SU-DHL-6 (cell line): ENCODE results near the gene BCAS1.

Experiments used
- H2AFZ ChIP-seq: fragments of 200-600 bp; sonication (generic); 2 replicates; pipeline ENCODE4 v1.6.1; 2014; ENCODE audit warnings: low read depth, mild to moderate bottlenecking, moderate library complexity, mixed read lengths, antibody characterized with exemption, low read length; ENCODE audit not compliant: severe bottlenecking
- H3F3A ChIP-seq: fragments of 200-600 bp; shearing (Covaris generic); 2 replicates; pipeline ENCODE4 v1.6.0; 2016; ENCODE audit warnings: antibody characterized with exemption, mild to moderate bottlenecking; ENCODE audit not compliant: insufficient read depth
- H3K27ac ChIP-seq: fragments of 200-600 bp; sonication (generic); 2 replicates; pipeline ENCODE4 v1.5.1; 2016; ENCODE audit warnings: low read depth, mild to moderate bottlenecking, low read length, moderate library complexity, mixed read lengths
- H3K27me3 ChIP-seq: fragments of 200-600 bp; sonication (generic), shearing (Covaris generic); 2 replicates; pipeline ENCODE4 v1.6.0; 2014; ENCODE audit warnings: mild to moderate bottlenecking, low read length
- H3K36me3 ChIP-seq: fragments of 200-600 bp; sonication (generic); 2 replicates; pipeline ENCODE4 v1.6.1; 2014; ENCODE audit warnings: mild to moderate bottlenecking, low read length, mixed read lengths
- H3K4me2 ChIP-seq: fragments of 300-600, 200-600 bp; shearing (Covaris generic), sonication (generic); 2 replicates; pipeline ENCODE4 v1.6.0; 2014; ENCODE audit warnings: low read length, low read depth, mild to moderate bottlenecking; ENCODE audit not compliant: poor library complexity, severe bottlenecking
- H3K4me3 ChIP-seq: fragments of 200-600 bp; sonication (generic); 2 replicates; pipeline ENCODE4 v1.5.1; 2014; ENCODE audit warnings: antibody characterized with exemption, low read length, mild to moderate bottlenecking, mixed read lengths; ENCODE audit not compliant: insufficient read depth, poor library complexity, severe bottlenecking
- H3K79me2 ChIP-seq: fragments of 200-600 bp; sonication (generic); 2 replicates; pipeline ENCODE4 v1.6.1; 2014; ENCODE audit warnings: mild to moderate bottlenecking, low read length, moderate library complexity; ENCODE audit not compliant: insufficient read depth
- H3K9ac ChIP-seq: fragments of 200-600 bp; sonication (generic); 2 replicates; pipeline ENCODE4 v1.7.0; 2014; ENCODE audit warnings: mild to moderate bottlenecking, low read length
- H3K9me2 ChIP-seq: fragments of 200-600 bp; sonication (generic); replicated peaks from 2 replicates; pipeline ENCODE4 v1.6.1; 2014; ENCODE audit warnings: low read length; ENCODE audit not compliant: insufficient read depth
- H3K9me3 ChIP-seq: fragments of 200-600 bp; sonication (generic); 2 replicates; pipeline ENCODE4 v1.6.1; 2014; ENCODE audit warnings: low read length, mixed read lengths; ENCODE audit not compliant: insufficient read depth
- H4K20me1 ChIP-seq: fragments of 200-600 bp; sonication (generic); 2 replicates; pipeline ENCODE4 v1.6.1; 2014; ENCODE audit warnings: low read depth, mild to moderate bottlenecking, antibody characterized with exemption, low read length, moderate library complexity, mixed read lengths
- CTCF ChIP-seq: fragments of 200-600 bp; sonication (generic); IDR thresholded peaks from one replicate; pipeline ENCODE4 v1.5.1; 2017; ENCODE audit warnings: antibody characterized with exemption, mild to moderate bottlenecking, low read length, moderate library complexity; ENCODE audit not compliant: insufficient read depth, poor library complexity, severe bottlenecking
- EZH2phosphoT487 ChIP-seq: fragments of 200-600 bp; sonication (generic), shearing (Covaris generic); conservative IDR thresholded peaks from 2 replicates; pipeline ENCODE4 v1.6.1; 2018; ENCODE audit warnings: mild to moderate bottlenecking, antibody characterized with exemption, low read length, moderate library complexity, mixed read lengths

Gene BCAS1

GRCh38 chr20:54113566-54113965 lies 43.2 kb upstream of the BCAS1 start:
- Histone ChIP-seq H3K9me2 (no peaks in the 10 kb centered on the region), H3K4me3 (no peak overlapping the region), H3K27me3 (no peaks in the 10 kb centered on the region), H3F3A (no peaks in the 10 kb centered on the region), H4K20me1 (no peaks in the 10 kb centered on the region), H3K79me2 (no peaks in the 10 kb centered on the region), H3K9me3 (no peaks in the 10 kb centered on the region), H3K36me3 (no peaks in the 10 kb centered on the region), H2AFZ (no peak overlapping the region), H3K27ac (no peak overlapping the region), H3K4me2 (no peak overlapping the region), H3K9ac (no peak overlapping the region)
- TF ChIP-seq CTCF, result no peak

GRCh38 chr20:54112221-54112884 lies 42.0 kb upstream of the BCAS1 start:
- Histone ChIP-seq H3K4me3 (no peak overlapping the region), H3K9me2 (no peaks in the 10 kb centered on the region), H4K20me1 (no peaks in the 10 kb centered on the region), H3K27me3 (no peaks in the 10 kb centered on the region), H3K4me2 (no peak overlapping the region), H3K36me3 (no peaks in the 10 kb centered on the region), H2AFZ (no peak overlapping the region), H3K9ac (no peak overlapping the region), H3K9me3 (no peaks in the 10 kb centered on the region), H3K27ac (no peak overlapping the region), H3K79me2 (no peaks in the 10 kb centered on the region), H3F3A (no peaks in the 10 kb centered on the region)
- TF ChIP-seq CTCF (no peak), EZH2phosphoT487 (no peak)

GRCh38 chr20:54111460-54111859 lies 41.1 kb upstream of the BCAS1 start:
- H3F3A ChIP-seq, result no peaks in the 10 kb centered on the region
- H4K20me1 ChIP-seq, result no peaks in the 10 kb centered on the region
- no peaks in the 10 kb centered on the region for H3K27me3 ChIP-seq
- H3K9ac ChIP-seq, result no peak overlapping the region
- no peaks in the 10 kb centered on the region for H3K79me2 ChIP-seq
- no peak overlapping the region for H3K4me3 ChIP-seq
- no peak overlapping the region for H2AFZ ChIP-seq
- H3K36me3 ChIP-seq, result no peaks in the 10 kb centered on the region
- no peak overlapping the region for H3K27ac ChIP-seq
- no peaks in the 10 kb centered on the region for H3K9me3 ChIP-seq
- H3K9me2 ChIP-seq, result no peaks in the 10 kb centered on the region
- TF ChIP-seq EZH2phosphoT487 (no peak), CTCF (no peak)
- H3K4me2 ChIP-seq, result no peak overlapping the region
